Activated CD8-positive, alpha-beta memory T cell treated with anti-CD3 and anti-CD28 coated beads, Interleukin-2, amount 50 U/mL, for 1 hour (primary cell): Measurements from ENCODE around the gene CYTH3.

Source experiments
- DNase-seq: peaks from one replicate; pipeline ENCODE4 v3.0.0-alpha.2; 2020; ENCODE audit errors: extremely low read depth

Gene CYTH3

DNA sequence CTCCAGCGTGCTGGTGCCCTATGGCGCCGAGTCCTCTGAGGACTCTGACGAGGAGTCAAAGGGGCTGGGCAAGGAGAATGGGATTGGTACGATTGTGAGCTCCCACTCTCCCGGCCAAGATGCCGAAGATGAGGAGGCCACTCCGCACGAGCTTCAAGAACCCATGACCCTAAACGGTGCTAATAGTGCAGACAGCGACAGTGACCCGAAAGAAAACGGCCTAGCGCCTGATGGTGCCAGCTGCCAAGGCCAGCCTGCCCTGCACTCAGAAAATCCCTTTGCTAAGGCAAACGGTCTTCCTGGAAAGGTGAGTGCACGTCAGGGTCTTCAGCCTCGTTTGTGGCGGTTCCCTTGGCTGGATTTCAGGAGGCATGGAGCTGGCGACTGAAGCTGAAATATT, 122.4 kb downstream of the CYTH3 start:
- DNase-seq = no peak

DNA sequence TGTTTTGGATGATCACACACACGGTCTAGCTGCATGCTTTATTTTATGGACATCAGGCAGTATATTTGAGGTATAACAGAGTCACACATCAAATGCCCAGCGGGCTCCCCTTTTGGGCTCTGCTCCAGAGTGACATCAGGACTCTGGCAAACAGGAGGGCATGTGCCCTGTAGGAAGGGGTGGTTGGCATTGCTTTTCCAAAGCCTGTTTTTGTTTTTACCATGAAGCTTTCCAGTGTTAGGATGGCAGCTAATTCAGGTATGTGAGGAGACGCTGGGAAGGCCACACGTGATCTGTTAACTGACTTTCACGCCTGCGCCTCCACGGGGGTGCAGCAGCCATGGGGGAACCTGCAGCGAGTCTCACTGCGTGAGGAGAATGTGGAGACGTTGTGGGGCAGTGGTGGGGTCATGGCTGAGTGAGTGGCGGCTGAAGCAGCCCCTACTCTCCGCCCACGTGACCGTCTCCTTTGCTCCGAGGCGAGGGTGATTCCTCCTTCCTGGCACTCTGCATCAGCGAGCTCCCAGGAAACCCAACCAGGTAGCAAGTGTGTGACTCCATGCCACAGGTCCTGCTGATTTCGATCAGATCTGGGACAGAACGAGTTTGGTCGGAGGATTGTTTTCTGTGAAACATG, 123.6 kb downstream of the CYTH3 start:
- no peak for DNase-seq

DNA sequence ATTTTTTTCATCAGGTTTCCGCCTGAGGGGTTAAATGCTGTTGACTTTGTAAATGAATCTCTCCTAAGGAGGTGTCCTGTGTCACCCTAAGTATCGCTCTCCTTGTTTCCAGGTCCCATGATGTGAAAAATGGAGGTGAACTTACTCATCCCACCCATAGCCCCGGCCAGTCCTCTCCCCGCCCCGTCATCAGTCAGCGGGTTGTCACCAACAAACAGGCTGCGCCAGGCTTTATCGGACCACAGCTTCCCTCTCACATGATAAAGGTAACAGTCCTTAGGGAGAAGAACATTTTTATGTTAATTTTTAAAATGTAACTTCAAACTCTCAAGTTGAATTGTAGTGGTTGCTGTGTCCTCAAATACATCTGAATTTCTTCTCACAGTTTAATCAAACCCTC, 124.8 kb downstream of the CYTH3 start:
- no peak for DNase-seq

GRCh38 chr7:6146666-6147065, 125.8 kb downstream of the CYTH3 start:
- DNase-seq = no peak

GRCh38 chr7:6143997-6144396, 128.4 kb downstream of the CYTH3 start:
- DNase-seq = no peak

DNA sequence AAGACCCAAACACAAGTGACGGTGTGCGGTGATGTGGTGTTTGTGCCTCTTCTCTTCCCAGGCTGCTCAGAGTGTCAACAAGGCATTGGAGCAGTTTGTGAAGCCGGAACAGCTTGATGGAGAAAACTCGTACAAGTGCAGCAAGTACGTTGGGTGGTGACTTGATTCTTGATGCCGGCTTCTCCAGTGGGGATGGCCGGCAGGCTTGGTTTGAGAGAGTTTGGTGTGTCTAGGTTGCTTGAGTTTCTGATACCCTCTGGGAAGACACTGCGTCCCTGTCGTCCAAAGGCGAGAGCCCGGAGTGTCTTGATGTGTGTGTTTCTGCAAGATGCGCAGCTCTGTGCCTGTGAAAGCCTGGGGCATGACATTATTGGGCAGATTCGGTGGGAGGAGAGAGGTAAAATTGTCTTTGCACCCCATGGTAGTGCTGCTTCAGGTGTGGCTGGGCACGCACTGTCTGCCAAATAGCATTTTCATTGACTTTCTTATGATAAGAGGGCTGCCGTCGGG, 129.5 kb downstream of the CYTH3 start:
- DNase-seq = no peak

DNA sequence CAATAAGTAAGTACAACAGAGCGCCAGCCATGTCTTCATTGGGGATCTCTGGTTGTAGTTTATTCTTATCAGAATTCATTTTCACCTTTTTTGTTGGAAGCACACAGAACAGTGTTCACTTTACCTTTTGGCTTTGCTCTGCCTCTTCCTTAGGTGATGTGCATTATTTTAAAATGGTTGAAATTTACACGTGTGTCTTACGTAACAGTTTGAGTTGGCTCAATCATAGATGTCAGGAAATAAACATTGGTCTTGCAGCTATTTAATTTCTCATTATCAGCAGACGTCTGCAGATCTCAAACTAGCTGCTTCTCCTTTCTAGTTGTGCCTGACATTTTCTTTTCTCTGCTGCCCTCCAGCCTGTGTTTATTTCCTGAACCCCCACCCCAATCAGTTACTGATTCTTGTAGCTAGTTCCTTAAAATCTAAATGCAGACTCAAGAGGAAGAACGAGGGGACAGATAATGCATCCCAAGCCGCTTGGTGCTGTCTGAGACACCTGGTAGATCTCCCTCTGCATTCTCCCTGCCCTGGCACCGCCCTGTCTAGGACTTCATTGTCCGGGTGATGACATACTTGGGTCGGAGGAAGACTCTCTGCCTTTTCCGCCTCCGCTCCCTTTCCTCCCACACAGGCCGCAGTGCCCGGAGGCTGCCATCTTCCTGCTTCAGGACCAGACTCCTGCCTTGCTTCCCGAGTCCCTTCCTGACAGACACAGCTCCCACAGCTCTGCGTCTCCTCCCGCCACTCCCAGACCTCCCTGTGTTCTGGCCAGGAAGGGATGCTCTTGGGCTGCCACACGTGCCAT, 133.0 kb downstream of the CYTH3 start:
- DNase-seq = no peak

GRCh38 chr7:6136475-6136874, 135.9 kb downstream of the CYTH3 start:
- no peak for DNase-seq

- no peak for DNase-seq
These were observed 139.2 kb downstream of the CYTH3 start for GRCh38 chr7:6133249-6133648.

- DNase-seq = no peak
These were observed 142.3 kb downstream of the CYTH3 start for GRCh38 chr7:6130007-6130587.

DNA sequence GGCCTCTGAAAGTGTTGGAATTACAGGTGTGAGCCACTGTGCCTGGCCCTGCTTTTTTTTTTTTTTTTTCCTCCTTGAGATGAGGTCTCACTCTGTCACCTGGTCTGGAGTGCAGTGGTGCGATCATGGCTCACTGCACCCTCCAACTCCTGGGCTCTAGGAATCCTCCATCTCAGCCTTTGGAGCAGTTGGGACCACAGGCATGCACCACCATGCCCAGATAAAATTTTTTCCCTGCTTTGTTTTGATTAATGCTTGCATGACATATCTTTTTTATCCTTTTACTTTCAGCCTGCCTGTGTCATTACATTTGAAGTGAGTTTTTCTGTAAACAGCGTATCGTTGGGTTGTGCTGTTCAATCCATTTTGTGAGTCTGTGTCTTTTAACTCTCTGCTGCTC, 144.2 kb downstream of the CYTH3 start:
- no peak for DNase-seq

DNA sequence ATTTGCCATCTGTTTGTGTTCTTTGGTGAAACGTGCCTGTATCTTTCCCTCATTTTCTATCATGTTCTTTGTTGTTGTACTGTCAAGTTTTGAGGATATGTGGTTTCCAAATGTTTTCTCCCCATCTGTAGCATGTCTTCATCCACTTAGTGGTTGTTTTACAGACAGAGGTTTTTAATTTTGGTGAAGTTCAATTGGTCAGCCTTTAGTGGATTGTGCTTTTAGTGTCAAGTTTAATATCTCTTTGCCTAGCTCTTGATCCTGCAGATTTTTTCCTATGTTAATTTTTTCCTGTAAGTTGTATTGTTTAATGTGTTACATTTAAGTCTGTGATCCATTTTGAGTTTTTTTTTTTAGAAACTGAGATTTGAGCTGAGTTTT, 145.3 kb downstream of the CYTH3 start:
- DNase-seq = no peak

GRCh38 chr7:6123843-6124242, 148.6 kb downstream of the CYTH3 start:
- DNase-seq = no peak

DNA sequence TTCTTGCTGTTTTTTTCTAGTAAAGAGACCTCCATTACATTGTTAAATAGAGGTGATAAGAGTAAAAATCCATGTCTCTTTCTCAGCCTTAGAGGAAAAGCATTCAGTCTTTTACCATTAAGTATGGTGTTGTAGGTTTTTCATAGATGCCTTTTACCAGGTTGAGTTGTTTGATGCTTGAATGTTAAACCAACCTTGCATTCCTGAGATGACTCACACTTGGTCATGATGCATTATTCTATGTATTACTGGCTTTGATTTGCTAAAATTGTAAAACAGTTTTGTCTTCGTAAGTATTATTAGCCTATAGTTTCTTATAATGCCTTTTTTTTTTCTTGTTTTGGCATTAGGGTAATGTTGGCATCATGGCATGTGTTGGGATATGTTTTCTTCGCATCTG, 151.3 kb downstream of the CYTH3 start:
- no peak for DNase-seq

- DNase-seq = no peak
These were observed 154.9 kb downstream of the CYTH3 start for GRCh38 chr7:6117533-6117932.

GRCh38 chr7:6116211-6116610, 156.2 kb downstream of the CYTH3 start:
- DNase-seq = no peak
